ENCODE measurements around the gene ELN. TPM values are rescaled to one million over a fixed set of nuclear protein-coding genes. Genes with fewer than 3 reads are reported as not detected.

The ELN gene
- polyA plus RNA-seq, 1 donor from 2014 or later, result not detected

GRCh38 chr7:74053589-74054186 lies 25.7 kb downstream of the ELN start:
- H3K36me3 Mint-ChIP-seq, result no peaks in the 10 kb centered on the region
- no peak overlapping the region for H3K27ac Mint-ChIP-seq
- peaks cover 0 to 2% (median 0%) of the 10 kb centered on the region in 3 donors for H3K4me1 Mint-ChIP-seq
- H3K27me3 Mint-ChIP-seq, result peaks cover 8% of the 10 kb centered on the region
- no peak overlapping the region for H3K4me3 Mint-ChIP-seq
- no peaks in the 10 kb centered on the region for H3K9me3 Mint-ChIP-seq

GRCh38 chr7:74056096-74056915 lies 28.3 kb downstream of the ELN start:
- no peaks in the 10 kb centered on the region for H3K36me3 Mint-ChIP-seq
- no peak overlapping the region for H3K4me3 Mint-ChIP-seq
- no peak overlapping the region for H3K27ac Mint-ChIP-seq
- H3K27me3 Mint-ChIP-seq, result peaks cover 8% of the 10 kb centered on the region
- H3K9me3 Mint-ChIP-seq, result no peaks in the 10 kb centered on the region
- peaks cover 0 to 2% (median 0%) of the 10 kb centered on the region in 3 donors for H3K4me1 Mint-ChIP-seq

- Mint-ChIP-seq H3K4me3 (no peak overlapping the region), H3K27ac (peak overlapping the region in 1 of 3 donors; percentile 63), H3K9me3 (no peaks in the 10 kb centered on the region), H3K27me3 (peaks cover 8% of the 10 kb centered on the region), H3K36me3 (no peaks in the 10 kb centered on the region), H3K4me1 (peaks cover 5 to 6% (median 5%) of the 10 kb centered on the region in 3 donors)
Observed at GRCh38 chr7:74057216-74057925, 29.4 kb downstream of the ELN start.

GRCh38 chr7:74057987-74058386 lies 30.0 kb downstream of the ELN start:
- H3K4me3 Mint-ChIP-seq, result no peak overlapping the region
- peaks cover 8% of the 10 kb centered on the region for H3K27me3 Mint-ChIP-seq
- H3K9me3 Mint-ChIP-seq, result no peaks in the 10 kb centered on the region
- no peaks in the 10 kb centered on the region for H3K36me3 Mint-ChIP-seq
- H3K27ac Mint-ChIP-seq, result no peak overlapping the region
- H3K4me1 Mint-ChIP-seq, result peaks cover 5 to 6% (median 5%) of the 10 kb centered on the region in 3 donors

- Mint-ChIP-seq H3K4me3 (no peak overlapping the region), H3K36me3 (no peaks in the 10 kb centered on the region), H3K27ac (peak overlapping the region in 1 of 3 donors; percentile 24), H3K27me3 (peaks cover 6% of the 10 kb centered on the region), H3K9me3 (no peaks in the 10 kb centered on the region), H3K4me1 (peaks cover 5 to 7% (median 5%) of the 10 kb centered on the region in 3 donors)
Observed at GRCh38 chr7:74058486-74058885, 30.5 kb downstream of the ELN start.

- H3K4me3 Mint-ChIP-seq, result no peak overlapping the region
Observed at GRCh38 chr7:74059037-74059436, 31.1 kb downstream of the ELN start.

GRCh38 chr7:74059681-74060588 lies 32.0 kb downstream of the ELN start:
- Mint-ChIP-seq H3K4me1 (peaks cover 5 to 7% (median 5%) of the 10 kb centered on the region in 3 donors), H3K4me3 (no peak overlapping the region), H3K27ac (peak overlapping the region in 1 of 3 donors; percentile 50), H3K36me3 (no peaks in the 10 kb centered on the region), H3K27me3 (peaks cover 2% of the 10 kb centered on the region), H3K9me3 (no peaks in the 10 kb centered on the region)

More at GRCh38 chr7:74059037-74059436, 31.1 kb downstream of the ELN start:
- no peaks in the 10 kb centered on the region for H3K9me3 Mint-ChIP-seq
- no peak overlapping the region for H3K27ac Mint-ChIP-seq
- peaks cover 6% of the 10 kb centered on the region for H3K27me3 Mint-ChIP-seq
- H3K4me1 Mint-ChIP-seq, result peaks cover 5 to 7% (median 5%) of the 10 kb centered on the region in 3 donors
- H3K36me3 Mint-ChIP-seq, result no peaks in the 10 kb centered on the region

- peak overlapping the region; percentile 78 to 94 (median 94) for H3K27ac Mint-ChIP-seq
- H3K4me1 Mint-ChIP-seq, result peaks cover 5 to 7% (median 5%) of the 10 kb centered on the region in 3 donors
- peak overlapping the region; percentile 30 to 88 (median 63) for H3K4me3 Mint-ChIP-seq
- no peaks in the 10 kb centered on the region for H3K36me3 Mint-ChIP-seq
- peaks cover 2% of the 10 kb centered on the region for H3K27me3 Mint-ChIP-seq
- no peaks in the 10 kb centered on the region for H3K9me3 Mint-ChIP-seq
Observed at GRCh38 chr7:74061840-74062539, 34.0 kb downstream of the ELN start.

GRCh38 chr7:74063223-74063641 lies 35.3 kb downstream of the ELN start:
- Mint-ChIP-seq H3K9me3 (no peaks in the 10 kb centered on the region), H3K36me3 (no peaks in the 10 kb centered on the region), H3K27ac (no peak overlapping the region), H3K4me3 (no peak overlapping the region), H3K4me1 (peaks cover 5 to 7% (median 5%) of the 10 kb centered on the region in 3 donors), H3K27me3 (peaks cover 2% of the 10 kb centered on the region)

GRCh38 chr7:74063646-74064045 lies 35.7 kb downstream of the ELN start:
- Mint-ChIP-seq H3K4me1 (peaks cover 5 to 7% (median 5%) of the 10 kb centered on the region in 3 donors), H3K27ac (peak overlapping the region in 1 of 3 donors; percentile 67), H3K4me3 (no peak overlapping the region), H3K27me3 (no peaks in the 10 kb centered on the region), H3K9me3 (no peaks in the 10 kb centered on the region), H3K36me3 (no peaks in the 10 kb centered on the region)

GRCh38 chr7:74064696-74065095 lies 36.7 kb downstream of the ELN start:
- peak overlapping the region in 1 of 3 donors; percentile 18 for H3K27ac Mint-ChIP-seq
- peaks cover 5 to 7% (median 5%) of the 10 kb centered on the region in 3 donors for H3K4me1 Mint-ChIP-seq
- H3K36me3 Mint-ChIP-seq, result no peaks in the 10 kb centered on the region
- H3K4me3 Mint-ChIP-seq, result no peak overlapping the region
- no peaks in the 10 kb centered on the region for H3K27me3 Mint-ChIP-seq
- H3K9me3 Mint-ChIP-seq, result no peaks in the 10 kb centered on the region

GRCh38 chr7:74066626-74067025 lies 38.7 kb downstream of the ELN start:
- no peaks in the 10 kb centered on the region for H3K9me3 Mint-ChIP-seq
- H3K27ac Mint-ChIP-seq, result no peak overlapping the region
- no peak overlapping the region for H3K4me3 Mint-ChIP-seq
- no peaks in the 10 kb centered on the region for H3K36me3 Mint-ChIP-seq
- no peaks in the 10 kb centered on the region for H3K27me3 Mint-ChIP-seq
- H3K4me1 Mint-ChIP-seq, result peaks cover 5 to 7% (median 5%) of the 10 kb centered on the region in 3 donors

- Mint-ChIP-seq H3K9me3 (no peaks in the 10 kb centered on the region), H3K27ac (peak overlapping the region in 1 of 3 donors; percentile 52), H3K27me3 (no peaks in the 10 kb centered on the region), H3K36me3 (peaks cover 2% of the 10 kb centered on the region), H3K4me1 (no peaks in the 10 kb centered on the region), H3K4me3 (peak overlapping the region in 2 of 4 donors; percentile 28 to 44)
Observed at GRCh38 chr7:74068378-74069085, 40.6 kb downstream of the ELN start.

Measured in IgD-negative memory B cell (primary cell).